DOHH2 (cell line): ENCODE measurements around the gene ESRRA.

Experiments
- CTCF ChIP-seq: fragments of 200-600 bp; sonication (generic); IDR thresholded peaks from one replicate; pipeline ENCODE4 v1.5.1; 2014; ENCODE audit warnings: antibody characterized with exemption, mild to moderate bottlenecking, low read depth, low read length; ENCODE audit not compliant: poor library complexity, severe bottlenecking
- EZH2phosphoT487 ChIP-seq: fragments of 200-600 bp; sonication (generic); IDR thresholded peaks from 2 replicates; pipeline ENCODE4 v1.6.1; 2017; ENCODE audit warnings: borderline replicate concordance, mild to moderate bottlenecking, antibody characterized with exemption, low read length, moderate library complexity, mixed read lengths

GRCh38 chr11:64334764-64335735, 29.7 kb downstream of the ESRRA start:
- TF ChIP-seq CTCF (no peak), EZH2phosphoT487 (no peak)
